GM18870 (cell line): Measurements from ENCODE around the gene GP5.

Experiments
- ATAC-seq: cut with Tn5 transposase; IDR thresholded peaks from one replicate; pipeline ENCODE4 v1.9.1; 2021; ENCODE audit warnings: moderate library complexity; ENCODE audit not compliant: unreplicated experiment

GP5 gene

GRCh38 chr3:194351952-194352536, 47.0 kb downstream of the GP5 start:
- ATAC-seq: no peak

GRCh38 chr3:194351080-194351672, 47.9 kb downstream of the GP5 start, which contains the start of gene CPN2:
Gene CPN2, minus strand, starts transcription at chr3:194351328. Its CDS starts 8,626 bp downstream, at chr3:194342702.
- no peak for ATAC-seq

DNA sequence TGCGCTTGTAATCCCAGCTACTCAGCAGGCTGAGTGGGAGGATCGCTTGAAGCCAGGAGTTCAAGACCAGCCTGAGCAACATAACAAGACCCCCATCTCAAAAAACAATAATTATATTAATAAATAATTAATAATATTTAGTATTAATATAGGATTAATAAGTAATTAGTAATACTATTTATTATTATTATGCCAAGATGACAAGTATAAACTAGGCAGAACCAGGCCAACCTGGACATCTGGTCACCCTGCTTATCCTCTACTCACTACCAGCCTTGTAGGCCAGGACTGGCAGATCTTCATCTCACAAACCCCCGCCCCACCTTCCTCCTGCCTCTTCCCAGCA, 48.4 kb downstream of the GP5 start:
- no peak for ATAC-seq

DNA sequence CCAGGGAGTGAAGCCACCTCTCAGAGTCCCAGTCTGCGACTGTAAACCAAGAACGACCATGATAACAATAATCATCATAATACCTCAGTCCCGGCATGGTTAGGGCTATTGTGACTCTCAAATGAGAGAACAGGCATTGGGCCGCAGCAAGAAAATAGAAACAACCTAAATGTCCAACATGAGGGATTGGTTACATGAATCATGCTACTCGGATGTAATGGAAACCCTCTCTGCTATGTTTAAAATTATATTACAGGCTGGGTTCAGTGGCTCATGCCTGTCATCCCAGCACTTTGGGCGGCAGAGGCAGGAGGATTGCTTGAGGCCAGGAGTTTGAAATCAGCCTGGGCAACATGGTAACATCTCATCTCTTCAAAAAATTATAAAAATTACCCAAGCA, 50.7 kb downstream of the GP5 start:
- no peak for ATAC-seq

DNA sequence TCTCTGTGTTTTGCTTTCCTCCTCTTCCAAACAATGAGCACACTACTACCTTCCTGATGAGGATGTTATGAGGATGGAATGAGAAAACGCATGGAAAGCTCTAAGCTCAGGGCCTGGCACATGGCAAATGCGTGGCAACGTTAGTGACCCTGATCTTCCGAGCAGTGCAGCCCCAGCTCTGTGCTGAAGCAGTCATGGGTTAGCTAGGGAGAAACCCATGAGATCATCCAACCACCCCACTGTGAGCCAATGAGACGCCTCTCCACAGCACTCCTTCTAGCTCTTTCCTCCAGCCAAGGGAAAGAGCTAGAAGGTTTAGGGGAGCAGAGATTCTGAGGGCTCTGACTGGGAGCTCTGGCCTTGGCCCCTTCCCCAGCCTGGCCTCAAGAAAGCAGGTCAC, 52.4 kb downstream of the GP5 start:
- ATAC-seq: no peak

DNA sequence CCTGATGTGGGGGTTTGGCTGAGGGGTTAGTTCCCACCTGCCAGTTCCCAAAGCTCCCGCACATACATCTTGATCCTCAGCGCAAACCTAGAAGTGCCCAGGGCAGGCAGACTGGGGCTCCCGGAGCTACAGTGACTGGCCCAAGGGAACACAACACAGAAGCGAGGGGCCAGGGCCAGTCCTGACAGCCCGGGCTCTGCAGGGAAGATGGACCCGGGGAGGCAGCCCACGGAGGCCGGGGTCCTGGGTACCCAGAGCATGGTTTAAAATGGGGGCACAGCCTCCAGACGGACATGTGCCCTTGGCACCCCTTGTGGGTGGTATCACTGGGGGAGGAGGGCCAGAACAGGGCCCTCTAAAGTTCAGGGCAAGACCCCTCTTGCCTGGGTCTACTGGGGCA, 53.0 kb downstream of the GP5 start:
- no peak for ATAC-seq
